Endothelial cell of umbilical vein (primary cell): ENCODE results near the gene FERMT2. TPM values are rescaled to one million over a fixed set of nuclear protein-coding genes. Genes with fewer than 3 reads are reported as not detected.

Experiments
- BruUV-seq: library from RNA; stranded (reverse); fragments of 400-500 nt; replicated peaks from 2 replicates; lab custom pipeline; 2021; lab: Mats Ljungman, UMichigan
- CTCF ChIA-PET: fragments of 300-600, 350-600 bp; sonication (Branson Sonifier 250); formaldehyde crosslinking; loops from one replicate; lab custom pipeline; 2021; ENCODE audit warnings: antibody characterized with exemption, inconsistent platforms; lab: Charles Lee
- POLR2A ChIA-PET: fragments of 300-600, 350-600 bp; sonication (Branson Sonifier 250); formaldehyde crosslinking; loops from one replicate; lab custom pipeline; 2021; ENCODE audit warnings: antibody characterized with exemption, inconsistent platforms; lab: Charles Lee
- DNase-seq: peaks from one replicate; pipeline ENCODE4 v3.0.0-alpha.2; 2011; ENCODE audit warnings: low read depth, low spot score
- FAIRE-seq: peaks from 2 replicates; lab custom pipeline; 2011; peaks lifted over from hg19 to GRCh38; lab: Jason Lieb, UNC
- H2AFZ ChIP-seq: 2 replicates; pipeline ENCODE4 v1.6.0; 2012; ENCODE audit warnings: low read depth, low read length, control low read depth, inconsistent platforms
- H3K27ac ChIP-seq: 2 replicates; pipeline ENCODE4 v1.5.1; 2011; ENCODE audit warnings: low read depth, mild to moderate bottlenecking, control low read depth, low read length, moderate library complexity; ENCODE audit not compliant: insufficient read depth
- H3K27me3 ChIP-seq, 2 experiments: 2 replicates each; pipeline versions ENCODE4 v1.6.0 to v1.6.1; 2011; ENCODE audit warnings: low read length in 2 of 2, mixed read lengths in 1 of 2; ENCODE audit not compliant: control insufficient read depth in 2 of 2, insufficient read depth in 2 of 2
- H3K36me3 ChIP-seq, 2 experiments: 2 replicates in 1 of 2; 3 replicates in 1 of 2; pipeline ENCODE4 v1.5.1; 2011; ENCODE audit warnings: low read length in 2 of 2, mild to moderate bottlenecking in 1 of 2, moderate library complexity in 1 of 2; ENCODE audit not compliant: control insufficient read depth in 2 of 2, insufficient read depth in 2 of 2; ENCODE audit errors: extremely low read depth in 1 of 2
- H3K4me1 ChIP-seq: 3 replicates; pipeline ENCODE4 v1.5.1; 2011; ENCODE audit warnings: mild to moderate bottlenecking, low read length; ENCODE audit not compliant: control insufficient read depth, insufficient read depth; ENCODE audit errors: extremely low read depth
- H3K4me2 ChIP-seq: 2 replicates; pipeline ENCODE4 v1.6.1; 2011; ENCODE audit warnings: low read length, control low read depth, mixed read lengths; ENCODE audit not compliant: insufficient read depth
- H3K4me3 ChIP-seq, 3 experiments: fragments of 200-600 bp in 1 of 3; sonication (generic), shearing (Covaris generic) in 1 of 3; replicated peaks in 1 of 3; 2 replicates each; pipeline ENCODE4 v1.5.1; 2011 to 2016; ENCODE audit warnings: control low read depth in 3 of 3, low read length in 3 of 3, mild to moderate bottlenecking in 2 of 3, inconsistent platforms in 1 of 3, low read depth in 1 of 3, moderate library complexity in 1 of 3; ENCODE audit not compliant: insufficient read depth in 1 of 3
- H3K79me2 ChIP-seq: 2 replicates; pipeline ENCODE4 v1.6.0; 2012; ENCODE audit warnings: low read length, inconsistent platforms; ENCODE audit not compliant: control insufficient read depth, insufficient read depth
- H3K9ac ChIP-seq: replicated peaks from 2 replicates; pipeline ENCODE3; 2011; ENCODE audit warnings: low read length, control low read depth; ENCODE audit not compliant: insufficient read depth; ENCODE audit errors: extremely low read depth
- H3K9me1 ChIP-seq: replicated peaks from 3 replicates; pipeline ENCODE4 v1.6.0; 2011; ENCODE audit warnings: mild to moderate bottlenecking, low read length; ENCODE audit not compliant: control insufficient read depth, insufficient read depth; ENCODE audit errors: extremely low read depth
- H3K9me3 ChIP-seq: replicated peaks from 2 replicates; pipeline ENCODE4 v1.5.1; 2012; ENCODE audit warnings: low read length, inconsistent platforms; ENCODE audit not compliant: control insufficient read depth, insufficient read depth
- H4K20me1 ChIP-seq: replicated peaks from 2 replicates; pipeline ENCODE3; 2011; ENCODE audit warnings: mild to moderate bottlenecking, low read length; ENCODE audit not compliant: control insufficient read depth, insufficient read depth; ENCODE audit errors: extremely low read depth
- CTCF ChIP-seq, 2 donors: IDR thresholded peaks; 1 replicate in 1 of 2; 2 replicates in 1 of 2; pipeline ENCODE4 v1.5.1; 2011; ENCODE audit warnings: low read length in 2 of 2, mild to moderate bottlenecking in 2 of 2, moderate library complexity in 2 of 2, control low read depth in 1 of 2, inconsistent platforms in 1 of 2, low read depth in 1 of 2; ENCODE audit not compliant: insufficient read depth in 1 of 2; ENCODE audit errors: extremely low read depth in 1 of 2
- EZH2 ChIP-seq: IDR thresholded peaks from 2 replicates; pipeline ENCODE4 v1.6.1; 2012; ENCODE audit warnings: borderline replicate concordance, low read depth, mild to moderate bottlenecking, moderate library complexity, low read length, inconsistent platforms; ENCODE audit not compliant: severe bottlenecking
- FOS ChIP-seq: IDR thresholded peaks from 2 replicates; pipeline ENCODE4 v1.6.1; 2011; ENCODE audit warnings: mild to moderate bottlenecking, low read length, moderate library complexity, borderline replicate concordance; ENCODE audit not compliant: insufficient read depth
- GATA2 ChIP-seq: IDR thresholded peaks from 2 replicates; pipeline ENCODE4 v1.7.0; 2011; ENCODE audit warnings: low read depth, mild to moderate bottlenecking, moderate library complexity, mixed read lengths, low read length; ENCODE audit not compliant: insufficient read length, insufficient read depth
- JUN ChIP-seq: IDR thresholded peaks from 2 replicates; pipeline ENCODE4 v1.6.1; 2011; ENCODE audit warnings: borderline replicate concordance, low read depth; ENCODE audit not compliant: insufficient read length, insufficient read depth
- MAX ChIP-seq: IDR thresholded peaks from 2 replicates; pipeline ENCODE4 v1.6.1; 2011; ENCODE audit not compliant: insufficient read depth, insufficient read length
- MYC ChIP-seq: IDR thresholded peaks from one replicate; pipeline ENCODE4 v1.6.1; 2011; ENCODE audit warnings: mild to moderate bottlenecking, low read depth, low read length
- POLR2A ChIP-seq: IDR thresholded peaks from 2 replicates; pipeline ENCODE4 v1.6.1; 2012; ENCODE audit warnings: low read depth, mild to moderate bottlenecking, control low read depth, low read length
- POLR2AphosphoS5 ChIP-seq: IDR thresholded peaks from 2 replicates; pipeline ENCODE4 v1.6.1; 2012; ENCODE audit warnings: low read depth, mild to moderate bottlenecking, control low read depth, low read length, moderate library complexity; ENCODE audit not compliant: insufficient read depth
- dilution Hi-C: fragments of 300-500 bp; cut with MboI; formaldehyde crosslinking; loops from one replicate; pipeline ENCODE4 v1.15.0; 2019; ENCODE audit warnings: low sequenced_read_pairs; ENCODE audit not compliant: extremely low pct_ligation_motif_present
- intact Hi-C: fragments of 100-400 bp; cut with micrococcal nuclease; formaldehyde crosslinking; loops from one replicate; pipeline ENCODE4 v1.10.0; 2022
- polyA plus RNA-seq, 4 experiments: library from polyadenylated mRNA; depleted of rRNA in 3 of 4; stranded (reverse) in 3 of 4; unstranded in 1 of 4; fragments of >200 nt; gene quantifications; 2 replicates each; pipeline versions ENCODE4 v1.2.1 to v1.2.3, GENCODE V29; 2011 to 2012; ENCODE audit warnings: missing spikeins in 1 of 4
- total RNA-seq: library from RNA; stranded (reverse); gene quantifications from 2 replicates; pipeline ENCODE4 v1.2.3, GENCODE V29; 2021

Gene FERMT2
- total and polyA plus RNA-seq, 2 donors (not counting 3 experiments of a cell fraction or from before 2014, with no cell fraction given), result 58.7 to 108 TPM

GRCh38 chr14:52879958-52880357, 70.9 kb downstream of the FERMT2 start:
- Histone ChIP-seq H3K36me3 (peaks cover 4 to 15% of the 10 kb centered on the region in 2 experiments), H3K79me2 (peaks cover 7% of the 10 kb centered on the region), H3K27me3 (no peaks in the 10 kb centered on the region), H3K4me2 (no peak overlapping the region), H3K4me3 (no peak overlapping the region), H3K27ac (no peak overlapping the region), H3K4me1 (no peaks in the 10 kb centered on the region), H2AFZ (no peak overlapping the region), H4K20me1 (no peaks in the 10 kb centered on the region), H3K9ac (no peak overlapping the region), H3K9me1 (no peaks in the 10 kb centered on the region), H3K9me3 (no peaks in the 10 kb centered on the region)
- FAIRE-seq, result no peak
- DNase-seq, result no peak
- ChIA-PET CTCF (interaction anchor here (0.9 kb wide), 1 partner anchor 73 kb away, joined by 3 read pairs; no protein-coding TSS in a partner anchor), POLR2A (no interaction called here)
- BruUV-seq, result no TSS peak
- intact Hi-C loops (loop anchor here (5.0 kb wide), 1 partner anchor 37 kb away; no protein-coding TSS in a partner anchor), dilution Hi-C loops (no loop called here)
- TF ChIP-seq EZH2 (no peak), GATA2 (no peak), FOS (no peak)

- no peak overlapping the region for H3K27ac ChIP-seq
These were observed 71.9 kb downstream of the FERMT2 start for GRCh38 chr14:52878946-52879345.

More at GRCh38 chr14:52878946-52879345, 71.9 kb downstream of the FERMT2 start:
- Histone ChIP-seq H3K36me3 (peaks cover 4 to 18% of the 10 kb centered on the region in 2 experiments), H3K9me1 (no peaks in the 10 kb centered on the region), H3K27me3 (no peaks in the 10 kb centered on the region), H2AFZ (no peak overlapping the region), H3K4me2 (no peak overlapping the region), H3K4me1 (no peaks in the 10 kb centered on the region), H4K20me1 (no peaks in the 10 kb centered on the region), H3K79me2 (peaks cover 6% of the 10 kb centered on the region), H3K4me3 (no peak overlapping the region), H3K9me3 (no peaks in the 10 kb centered on the region), H3K9ac (no peak overlapping the region)
- ChIA-PET CTCF (no interaction called here), POLR2A (no interaction called here)
- dilution Hi-C loops, result no loop called here
- DNase-seq (no peak), FAIRE-seq (no peak)
- no TSS peak for BruUV-seq
- TF ChIP-seq GATA2 (no peak), MYC (no peak), CTCF (IDR thresholded peaks at IDR 0.05; ENCODE audit: extremely low read depth in 1 of 2, insufficient read depth in 1 of 2, low read depth in 1 of 2, low read length in 2 of 2) (no peak), MAX (no peak), POLR2AphosphoS5 (no peak), FOS (no peak), POLR2A (no peak), JUN (no peak), EZH2 (no peak)
- intact Hi-C loops, result no loop called here
